Prostate gland (tissue), 2 donors: ENCODE data around the gene SLC25A21. TPM values are rescaled to one million over a fixed set of nuclear protein-coding genes. Genes with fewer than 3 reads are reported as not detected.

Source experiments
- DNase-seq: peaks from one replicate; pipeline ENCODE4 v3.0.0-alpha.2; 2019; ENCODE audit warnings: low spot score
- H3K27ac ChIP-seq, 2 donors: fragments of 200-600 bp; sonication (generic); 2 replicates each; pipeline ENCODE4 v1.5.1; 2017 to 2019
- H3K27me3 ChIP-seq: fragments of 200-600 bp; sonication (generic); replicated peaks from 2 replicates; pipeline ENCODE4 v1.5.1; 2019; ENCODE audit not compliant: insufficient read depth
- H3K36me3 ChIP-seq, 2 donors: fragments of 200-600 bp; sonication (generic); 1 replicate in 1 of 2; 2 replicates in 1 of 2; pipeline versions ENCODE4 v1.5.1 to v1.8.1; 2017 to 2019
- H3K4me1 ChIP-seq: fragments of 200-600 bp; sonication (generic); replicated peaks from 2 replicates; pipeline ENCODE4 v1.5.1; 2019
- H3K4me3 ChIP-seq, 2 donors: fragments of 200-600 bp; sonication (generic); 2 replicates each; pipeline ENCODE4 v1.5.1; 2017 to 2019
- H3K9me3 ChIP-seq: fragments of 200-600 bp; sonication (generic); 2 replicates; pipeline ENCODE4 v1.5.1; 2017
- POLR2A ChIP-seq: fragments of 450-650 bp; IDR thresholded peaks from one replicate; pipeline ENCODE4 v1.6.1; 2016; ENCODE audit warnings: antibody characterized with exemption, mild to moderate bottlenecking
- POLR2AphosphoS5 ChIP-seq: sonication (generic); formaldehyde crosslinking; IDR thresholded peaks from one replicate; pipeline ENCODE4 v1.6.1; 2017; ENCODE audit warnings: antibody characterized with exemption
- WGBS: methylation state at CpG from one replicate; pipeline ENCODE4 v1.1.5; 2018; 5-methylcytosine and 5-hydroxymethylcytosine counted together
- intact Hi-C: fragments of 100-400 bp; cut with DNase I; formaldehyde crosslinking; loops from one replicate; pipeline ENCODE4 v1.14.2; 2022
- total RNA-seq, 2 donors: library from RNA; depleted of rRNA; stranded (reverse); fragments of >200 nt; gene quantifications; one replicate each; pipeline ENCODE4 v1.1.0, GENCODE V29; 2016
- TF ChIP-seq, protein P1 (sequence below), 4 experiments: fragments of 200-600 bp in 2 of 4; fragments of 450-650 bp in 2 of 4; sonication (generic) in 2 of 4; IDR thresholded peaks; 1 replicate in 3 of 4; 2 replicates in 1 of 4; pipeline ENCODE4 v1.5.1; 2016 to 2019; ENCODE audit warnings: antibody characterized with exemption in 4 of 4, mild to moderate bottlenecking in 2 of 4, moderate library complexity in 2 of 4

SLC25A21 gene
- total RNA-seq, 2 donors from 2014 or later: 1.5 to 7.7 TPM

GRCh38 chr14:36805131-36805559 lies 367.3 kb downstream of the SLC25A21 start:
- no peak overlapping the region for H3K4me3 ChIP-seq
- TF ChIP-seq, protein P1, sequence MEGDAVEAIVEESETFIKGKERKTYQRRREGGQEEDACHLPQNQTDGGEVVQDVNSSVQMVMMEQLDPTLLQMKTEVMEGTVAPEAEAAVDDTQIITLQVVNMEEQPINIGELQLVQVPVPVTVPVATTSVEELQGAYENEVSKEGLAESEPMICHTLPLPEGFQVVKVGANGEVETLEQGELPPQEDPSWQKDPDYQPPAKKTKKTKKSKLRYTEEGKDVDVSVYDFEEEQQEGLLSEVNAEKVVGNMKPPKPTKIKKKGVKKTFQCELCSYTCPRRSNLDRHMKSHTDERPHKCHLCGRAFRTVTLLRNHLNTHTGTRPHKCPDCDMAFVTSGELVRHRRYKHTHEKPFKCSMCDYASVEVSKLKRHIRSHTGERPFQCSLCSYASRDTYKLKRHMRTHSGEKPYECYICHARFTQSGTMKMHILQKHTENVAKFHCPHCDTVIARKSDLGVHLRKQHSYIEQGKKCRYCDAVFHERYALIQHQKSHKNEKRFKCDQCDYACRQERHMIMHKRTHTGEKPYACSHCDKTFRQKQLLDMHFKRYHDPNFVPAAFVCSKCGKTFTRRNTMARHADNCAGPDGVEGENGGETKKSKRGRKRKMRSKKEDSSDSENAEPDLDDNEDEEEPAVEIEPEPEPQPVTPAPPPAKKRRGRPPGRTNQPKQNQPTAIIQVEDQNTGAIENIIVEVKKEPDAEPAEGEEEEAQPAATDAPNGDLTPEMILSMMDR (IDR thresholded peaks at IDR 0.05): no peak
- TF ChIP-seq POLR2A: no peak
- TF ChIP-seq POLR2AphosphoS5: no peak
- no peaks in the 10 kb centered on the region for H3K4me1 ChIP-seq
- no peaks in the 10 kb centered on the region for H3K9me3 ChIP-seq
- intact Hi-C loops: no loop called here
- H3K36me3 ChIP-seq: no peaks in the 10 kb centered on the region
- 65% methylated on average over 6 of the region's 6 CpGs for WGBS
- DNase-seq: no peak
- H3K27ac ChIP-seq: no peak overlapping the region
- H3K27me3 ChIP-seq: no peaks in the 10 kb centered on the region

- intact Hi-C loops: no loop called here
Measured at GRCh38 chr14:36797634-36798033, 374.8 kb downstream of the SLC25A21 start.

DNA sequence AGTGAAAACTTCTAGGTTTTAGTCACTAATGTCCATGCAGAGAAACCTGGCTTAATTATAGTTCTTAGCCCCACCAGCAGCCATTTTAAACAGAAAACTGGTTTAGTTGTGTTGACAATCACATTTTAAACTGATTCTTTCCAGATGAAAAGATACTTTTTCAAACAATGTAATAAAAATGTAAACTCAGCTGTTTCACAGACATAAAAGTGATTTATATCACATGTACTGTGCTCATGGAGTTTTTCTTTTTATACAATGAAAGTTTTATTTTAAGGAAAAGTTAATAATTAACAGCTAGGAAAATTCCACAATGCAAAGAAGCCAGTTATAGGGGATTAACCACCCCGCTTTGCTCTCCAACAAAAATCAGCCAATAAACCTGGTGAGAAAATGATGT lies 381.0 kb downstream of the SLC25A21 start:
- DNase-seq: no peak
- Histone ChIP-seq H3K9me3 (no peaks in the 10 kb centered on the region), H3K4me1 (no peaks in the 10 kb centered on the region), H3K4me3 (no peak overlapping the region), H3K27me3 (no peaks in the 10 kb centered on the region), H3K27ac (no peak overlapping the region), H3K36me3 (no peaks in the 10 kb centered on the region)
- TF ChIP-seq, protein P1 (IDR thresholded peaks at IDR 0.05): no peak
- TF ChIP-seq POLR2A (no peak), POLR2AphosphoS5 (no peak)
- intact Hi-C loops: no loop called here
- WGBS: 50% methylated on average over 1 of the region's 1 CpG

More at GRCh38 chr14:36797634-36798033, 374.8 kb downstream of the SLC25A21 start:
- no peak overlapping the region for H3K27ac ChIP-seq
- no peak for DNase-seq
- H3K4me3 ChIP-seq: no peak overlapping the region
- H3K4me1 ChIP-seq: peaks cover 8% of the 10 kb centered on the region
- H3K27me3 ChIP-seq: no peaks in the 10 kb centered on the region
- H3K36me3 ChIP-seq: no peaks in the 10 kb centered on the region
- H3K9me3 ChIP-seq: no peaks in the 10 kb centered on the region
- TF ChIP-seq POLR2A: no peak
- TF ChIP-seq, protein P1 (IDR thresholded peaks at IDR 0.05): no peak
- TF ChIP-seq POLR2AphosphoS5: no peak
- 43% methylated on average over 1 of the region's 1 CpG for WGBS

- Histone ChIP-seq H3K9me3 (no peaks in the 10 kb centered on the region), H3K36me3 (no peaks in the 10 kb centered on the region), H3K4me1 (no peaks in the 10 kb centered on the region), H3K27ac (no peak overlapping the region), H3K4me3 (no peak overlapping the region), H3K27me3 (no peaks in the 10 kb centered on the region)
- intact Hi-C loops: no loop called here
- 45% methylated on average over 1 of the region's 1 CpG for WGBS
- DNase-seq: no peak
- TF ChIP-seq POLR2A (no peak), POLR2AphosphoS5 (no peak)
- TF ChIP-seq, protein P1 (IDR thresholded peaks at IDR 0.05): no peak
Measured at GRCh38 chr14:36785511-36785910, 386.9 kb downstream of the SLC25A21 start.

DNA sequence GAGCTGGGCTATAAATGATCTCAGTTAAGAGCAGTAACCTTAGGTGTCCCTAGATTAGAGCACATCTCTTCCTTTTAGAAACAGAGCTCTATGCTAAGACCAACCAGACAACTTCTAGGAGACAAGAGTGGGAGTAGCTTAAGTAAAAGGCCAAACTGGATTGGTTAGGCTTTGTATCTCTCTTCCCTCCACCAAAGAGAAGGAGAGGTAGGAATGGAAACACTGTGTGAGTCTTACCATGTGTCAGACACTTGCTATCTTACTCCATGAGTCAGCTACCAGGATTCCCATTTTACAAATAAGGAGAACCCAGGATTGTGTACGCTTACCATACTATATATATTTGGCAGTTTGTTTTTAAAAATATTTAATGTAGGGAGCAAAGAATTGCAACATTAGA lies 387.9 kb downstream of the SLC25A21 start:
- H3K27me3 ChIP-seq: no peaks in the 10 kb centered on the region
- intact Hi-C loops: no loop called here
- H3K4me3 ChIP-seq: no peak overlapping the region
- TF ChIP-seq POLR2A (no peak), POLR2AphosphoS5 (no peak)
- TF ChIP-seq, protein P1 (IDR thresholded peaks at IDR 0.05): no peak
- WGBS: 97% methylated on average over 1 of the region's 1 CpG
- H3K4me1 ChIP-seq: no peaks in the 10 kb centered on the region
- no peaks in the 10 kb centered on the region for H3K9me3 ChIP-seq
- DNase-seq: no peak
- no peaks in the 10 kb centered on the region for H3K36me3 ChIP-seq
- H3K27ac ChIP-seq: no peak overlapping the region
